Measurements from ENCODE around the gene RSPRY1. TPM values are rescaled to one million over a fixed set of nuclear protein-coding genes. Genes with fewer than 3 reads are reported as not detected.

Gene RSPRY1
- total and polyA plus RNA-seq, 5 donors from 2014 or later = 25.7 to 46.4 (median 31.7) TPM

DNA sequence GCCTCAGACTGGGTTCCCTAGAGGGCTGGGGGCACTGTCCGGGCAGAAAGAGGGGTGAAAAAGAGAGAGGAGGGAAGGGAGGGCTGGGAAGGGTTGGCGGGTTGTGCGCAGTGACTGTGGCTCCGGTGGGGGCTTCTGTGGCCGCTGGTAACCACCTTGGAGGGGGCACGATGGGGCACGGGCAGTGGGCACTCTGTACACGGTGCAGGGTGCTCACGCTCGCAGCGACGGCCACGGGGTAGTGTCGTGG is 97.8 kb downstream of the RSPRY1 start:
- Mint-ChIP-seq H3K4me3 (peak overlapping the region; percentile 58 to 77 (median 70)), H3K27me3 (peaks cover 67% of the 10 kb centered on the region), H3K27ac (no peak overlapping the region), H3K4me1 (peaks cover 0 to 10% (median 2%) of the 10 kb centered on the region in 4 donors), H3K9me3 (peaks cover 0 to 3% (median 0%) of the 10 kb centered on the region in 7 donors), H3K36me3 (no peaks in the 10 kb centered on the region)
- Histone ChIP-seq H3K4me3 (ENCODE audit: low read depth, low read length) (no peak overlapping the region), H3K36me3 (ENCODE audit: control insufficient read depth, insufficient read depth, low read length) (no peaks in the 10 kb centered on the region), H3K4me1 (ENCODE audit: control insufficient read depth, insufficient read depth, low read length, poor library complexity, severe bottlenecking) (peaks cover 15% of the 10 kb centered on the region), H3K27me3 (ENCODE audit: control insufficient read depth, insufficient read depth, low read length) (peaks cover 6% of the 10 kb centered on the region), H3K9me3 (ENCODE audit: control insufficient read depth in 2 of 2, low read length in 2 of 2) (no peaks in the 10 kb centered on the region), H3K27ac (ENCODE audit: insufficient read depth, low read length, poor library complexity, severe bottlenecking) (no peak overlapping the region)
- no peak for ATAC-seq (ENCODE audit: low read depth in 2 of 2)
- no peak for DNase-seq

DNA sequence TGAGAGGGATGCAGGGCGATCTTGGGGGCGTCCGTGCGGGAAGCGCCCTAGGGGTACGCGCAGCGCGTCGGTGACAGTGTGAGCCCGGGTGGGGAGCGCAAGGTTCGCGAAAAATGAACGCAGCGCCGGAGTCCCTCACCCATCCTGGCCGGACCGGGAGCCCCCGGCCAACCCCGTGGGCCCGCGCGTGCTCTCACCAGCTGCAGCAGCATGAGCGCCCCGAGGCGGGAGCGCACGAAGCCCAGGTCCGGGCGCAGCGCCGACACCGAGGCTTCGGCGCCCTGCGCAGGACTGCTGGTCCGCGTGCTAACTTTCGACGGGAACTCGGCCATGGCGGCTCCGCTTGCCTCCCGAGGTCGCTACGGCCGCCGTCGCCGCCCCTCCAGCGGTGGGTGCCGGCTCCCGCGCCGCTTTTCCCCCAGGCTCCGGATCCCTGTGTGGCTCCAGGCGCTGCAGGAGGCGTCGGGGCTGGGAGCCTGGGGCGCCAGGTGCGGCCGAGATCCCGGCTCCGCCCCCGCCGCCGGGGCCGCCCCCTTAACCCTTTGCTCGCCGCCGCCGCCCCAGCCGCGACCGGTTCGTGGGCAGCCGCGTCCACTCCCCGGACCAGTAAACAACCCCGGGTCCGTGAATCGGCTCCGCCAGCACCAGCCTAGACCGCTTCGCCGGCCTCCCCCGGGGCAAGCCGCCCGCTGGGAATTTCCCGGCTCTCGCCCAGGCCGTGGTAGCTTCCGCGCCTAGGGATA is 98.3 kb downstream of the RSPRY1 start, which contains the start of gene PLLP:
PLLP (minus strand) TSS at position 464 of the 743 bp plus-strand sequence; CDS start at position 332, 132 bp downstream.
- H3K9me3 ChIP-seq (ENCODE audit: control insufficient read depth in 2 of 2, low read length in 2 of 2) = no peaks in the 10 kb centered on the region
- H3K27ac ChIP-seq (ENCODE audit: insufficient read depth, low read length, poor library complexity, severe bottlenecking) = no peak within 1 kb of the TSS
- Mint-ChIP-seq H3K4me1 (peaks cover 0 to 10% (median 2%) of the 10 kb centered on the region in 4 donors), H3K27me3 (peaks cover 64% of the 10 kb centered on the region), H3K9me3 (peaks cover 0 to 3% (median 0%) of the 10 kb centered on the region in 7 donors), H3K36me3 (no peaks in the 10 kb centered on the region), H3K4me3 (peak within 1 kb of the TSS; percentile 58 to 77 (median 70)), H3K27ac (no peak within 1 kb of the TSS)
- no peaks in the 10 kb centered on the region for H3K36me3 ChIP-seq (ENCODE audit: control insufficient read depth, insufficient read depth, low read length)
- H3K27me3 ChIP-seq (ENCODE audit: control insufficient read depth, insufficient read depth, low read length) = peaks cover 6% of the 10 kb centered on the region
- H3K4me1 ChIP-seq (ENCODE audit: control insufficient read depth, insufficient read depth, low read length, poor library complexity, severe bottlenecking) = peaks cover 15% of the 10 kb centered on the region
- DNase-seq = peak; percentile 18 to 37 (median 28)
- ATAC-seq (ENCODE audit: low read depth in 2 of 2) = peak; percentile 38 to 46
- no peak within 1 kb of the TSS for H3K4me3 ChIP-seq (ENCODE audit: low read depth, low read length)

DNA sequence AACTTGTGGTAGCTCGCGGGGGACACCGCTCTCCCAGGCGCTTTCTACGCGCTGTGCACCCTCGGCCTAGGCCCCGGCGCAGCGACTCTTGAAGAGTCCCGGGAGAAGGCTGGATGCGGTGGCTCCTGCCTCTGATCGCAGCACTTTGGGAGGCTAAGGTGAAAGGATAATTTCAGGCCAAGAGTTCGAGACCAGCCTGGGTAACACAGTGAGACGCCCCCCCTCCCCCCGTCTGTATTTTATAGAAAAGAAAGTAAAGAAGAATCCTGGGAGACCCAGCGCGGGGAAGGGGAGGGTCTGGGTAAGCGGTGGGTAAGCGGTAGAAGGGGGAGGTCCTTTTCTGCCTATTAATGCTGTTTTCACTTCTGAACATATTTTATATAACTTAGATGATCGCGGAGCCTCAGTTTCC is 98.8 kb downstream of the RSPRY1 start:
- H3K4me3 Mint-ChIP-seq = peak overlapping the region in 3 of 4 donors; percentile 39 to 66 (median 65)
- H3K27me3 ChIP-seq (ENCODE audit: control insufficient read depth, insufficient read depth, low read length) = peaks cover 6% of the 10 kb centered on the region
- H3K27ac Mint-ChIP-seq = no peak overlapping the region
- H3K9me3 Mint-ChIP-seq = peaks cover 0 to 3% (median 0%) of the 10 kb centered on the region in 7 donors
- H3K4me3 ChIP-seq (ENCODE audit: low read depth, low read length) = no peak overlapping the region
- H3K4me1 Mint-ChIP-seq = peaks cover 0 to 10% (median 2%) of the 10 kb centered on the region in 4 donors
- peaks cover 15% of the 10 kb centered on the region for H3K4me1 ChIP-seq (ENCODE audit: control insufficient read depth, insufficient read depth, low read length, poor library complexity, severe bottlenecking)
- no peaks in the 10 kb centered on the region for H3K36me3 Mint-ChIP-seq
- no peak for ATAC-seq (ENCODE audit: low read depth in 2 of 2)
- no peaks in the 10 kb centered on the region for H3K36me3 ChIP-seq (ENCODE audit: control insufficient read depth, insufficient read depth, low read length)
- no peak for DNase-seq
- H3K27me3 Mint-ChIP-seq = peaks cover 58% of the 10 kb centered on the region
- H3K27ac ChIP-seq (ENCODE audit: insufficient read depth, low read length, poor library complexity, severe bottlenecking) = no peak overlapping the region
- H3K9me3 ChIP-seq (ENCODE audit: control insufficient read depth in 2 of 2, low read length in 2 of 2) = no peaks in the 10 kb centered on the region

DNA sequence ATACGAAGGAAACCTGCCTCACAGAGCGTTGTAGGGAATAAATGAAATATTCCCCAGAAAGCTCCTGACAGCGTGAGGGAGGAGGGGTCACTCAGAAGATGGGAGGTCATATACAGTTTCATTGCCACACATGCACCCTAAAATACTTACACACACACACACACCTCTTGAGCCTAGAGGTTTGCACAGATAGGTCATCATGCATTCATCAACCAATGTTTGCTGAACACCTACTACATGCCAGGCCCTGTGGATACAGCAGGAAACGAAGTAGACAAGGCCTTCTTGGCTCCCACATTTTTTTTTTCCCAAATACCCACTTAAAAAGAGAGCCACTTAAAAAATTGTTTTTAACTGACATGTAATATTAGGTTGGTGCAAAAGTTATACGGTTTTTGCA is 99.2 kb downstream of the RSPRY1 start:
- H3K4me3 Mint-ChIP-seq = peak overlapping the region in 2 of 4 donors; percentile 65 to 66
- no peaks in the 10 kb centered on the region for H3K36me3 Mint-ChIP-seq
- H3K27me3 Mint-ChIP-seq = peaks cover 54% of the 10 kb centered on the region
- Histone ChIP-seq H3K27ac (ENCODE audit: insufficient read depth, low read length, poor library complexity, severe bottlenecking) (no peak overlapping the region), H3K27me3 (ENCODE audit: control insufficient read depth, insufficient read depth, low read length) (peaks cover 6% of the 10 kb centered on the region), H3K9me3 (ENCODE audit: control insufficient read depth in 2 of 2, low read length in 2 of 2) (no peaks in the 10 kb centered on the region), H3K4me1 (ENCODE audit: control insufficient read depth, insufficient read depth, low read length, poor library complexity, severe bottlenecking) (peaks cover 15% of the 10 kb centered on the region), H3K4me3 (ENCODE audit: low read depth, low read length) (no peak overlapping the region), H3K36me3 (ENCODE audit: control insufficient read depth, insufficient read depth, low read length) (no peaks in the 10 kb centered on the region)
- DNase-seq (no peak), ATAC-seq (ENCODE audit: low read depth in 2 of 2) (no peak)
- peaks cover 0 to 3% (median 0%) of the 10 kb centered on the region in 7 donors for H3K9me3 Mint-ChIP-seq
- H3K27ac Mint-ChIP-seq = no peak overlapping the region
- H3K4me1 Mint-ChIP-seq = peaks cover 0 to 10% (median 2%) of the 10 kb centered on the region in 4 donors

DNA sequence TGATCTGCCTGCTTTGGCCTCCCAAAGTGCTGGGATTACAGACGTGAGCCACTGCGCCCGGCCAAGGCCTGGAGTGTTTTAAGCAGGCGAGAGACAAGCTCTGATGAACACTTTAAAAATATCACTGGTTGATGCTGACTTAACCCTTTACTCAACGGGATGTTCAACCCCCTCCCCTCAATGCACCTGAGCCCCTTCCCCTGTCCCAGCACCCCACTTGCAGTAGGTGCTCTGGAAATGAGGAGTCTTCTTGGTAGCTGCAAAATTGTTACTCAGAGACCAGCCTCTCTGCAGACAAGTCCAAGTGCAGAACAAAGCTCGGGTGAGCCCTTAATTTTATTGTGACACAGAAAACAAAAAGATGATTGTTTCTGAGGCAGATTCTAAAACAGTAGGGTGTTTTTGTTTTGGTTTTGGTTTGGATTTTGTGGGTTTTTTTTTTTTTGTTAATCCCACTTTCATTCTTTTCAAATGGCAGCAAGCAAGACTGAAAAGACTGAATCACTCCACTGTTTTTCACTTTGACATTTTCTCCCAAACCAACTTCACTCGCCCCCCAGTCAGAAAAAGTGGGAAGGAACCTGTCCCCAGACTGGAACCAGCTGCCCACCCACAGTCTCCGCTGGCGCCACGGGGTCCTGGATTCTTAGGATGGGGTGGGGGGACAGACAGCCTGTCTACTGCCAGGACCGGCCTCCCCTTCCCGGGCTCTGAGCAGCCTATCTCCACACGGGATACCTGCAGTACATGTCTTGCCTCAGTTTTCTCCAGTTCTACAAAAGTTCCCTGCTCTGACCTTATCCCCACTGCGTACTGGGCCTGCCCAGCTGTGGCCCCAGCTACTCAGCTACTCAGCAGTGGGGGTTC is 103.5 kb downstream of the RSPRY1 start:
- peaks cover 6% of the 10 kb centered on the region for H3K27me3 ChIP-seq (ENCODE audit: control insufficient read depth, insufficient read depth, low read length)
- peaks cover 7% of the 10 kb centered on the region for H3K4me1 ChIP-seq (ENCODE audit: control insufficient read depth, insufficient read depth, low read length, poor library complexity, severe bottlenecking)
- H3K4me1 Mint-ChIP-seq = peaks cover 0 to 6% (median 0%) of the 10 kb centered on the region in 4 donors
- no peak overlapping the region for H3K4me3 ChIP-seq (ENCODE audit: low read depth, low read length)
- no peaks in the 10 kb centered on the region for H3K36me3 Mint-ChIP-seq
- H3K4me3 Mint-ChIP-seq = no peak overlapping the region
- no peak overlapping the region for H3K27ac Mint-ChIP-seq
- no peaks in the 10 kb centered on the region for H3K36me3 ChIP-seq (ENCODE audit: control insufficient read depth, insufficient read depth, low read length)
- peaks cover 0 to 3% (median 0%) of the 10 kb centered on the region in 7 donors for H3K9me3 Mint-ChIP-seq
- ATAC-seq (ENCODE audit: low read depth in 2 of 2) (no peak), DNase-seq (no peak)
- H3K27ac ChIP-seq (ENCODE audit: insufficient read depth, low read length, poor library complexity, severe bottlenecking) = no peak overlapping the region
- no peaks in the 10 kb centered on the region for H3K9me3 ChIP-seq (ENCODE audit: control insufficient read depth in 2 of 2, low read length in 2 of 2)
- H3K27me3 Mint-ChIP-seq = peaks cover 31% of the 10 kb centered on the region

Other genes with a start within 250 kb of the RSPRY1 start
- not detected for gene CETP, start 224.4 kb upstream of the RSPRY1 start, total RNA-seq
- under 1 TPM in 1 of 4 donors, not detected in 3; 0.27 TPM for gene CETP, start 224.4 kb upstream of the RSPRY1 start, polyA plus RNA-seq
- 842 TPM for gene NLRC5, start 196.8 kb upstream of the RSPRY1 start, total RNA-seq
- 100 to 1,000 TPM in 1 of 4 donors, 10 to 100 TPM in 3; 75.3 to 112 (median 97.2) TPM for gene NLRC5, start 196.8 kb upstream of the RSPRY1 start, polyA plus RNA-seq
- gene CPNE2, start 93.7 kb upstream of the RSPRY1 start, total RNA-seq = 15.3 TPM
- 10 to 100 TPM; 31.7 to 54.7 (median 47.3) TPM for gene CPNE2, start 93.7 kb upstream of the RSPRY1 start, polyA plus RNA-seq
- 140 TPM for gene PSME3IP1, start 290 bp upstream of the RSPRY1 start, total RNA-seq
- gene PSME3IP1, start 290 bp upstream of the RSPRY1 start, polyA plus RNA-seq = 10 to 100 TPM; 68.1 to 81.5 (median 71.8) TPM
- gene ARL2BP, start 58.9 kb downstream of the RSPRY1 start, total RNA-seq = 26.9 TPM
- gene ARL2BP, start 58.9 kb downstream of the RSPRY1 start, polyA plus RNA-seq = 100 to 1,000 TPM; 102 to 121 (median 104) TPM
- not detected for gene PLLP, start 98.3 kb downstream of the RSPRY1 start, total RNA-seq
- gene PLLP, start 98.3 kb downstream of the RSPRY1 start, polyA plus RNA-seq = 1 to 10 TPM in 2 of 4 donors, under 1 TPM in 2; 0.46 to 1.3 (median 0.82) TPM
- not detected for gene CCL22, start 172.5 kb downstream of the RSPRY1 start, total RNA-seq
- not detected for gene CCL22, start 172.5 kb downstream of the RSPRY1 start, polyA plus RNA-seq
- 0.15 TPM for gene CX3CL1, start 186.2 kb downstream of the RSPRY1 start, total RNA-seq
- not detected for gene CX3CL1, start 186.2 kb downstream of the RSPRY1 start, polyA plus RNA-seq
- not detected for gene CCL17, start 218.4 kb downstream of the RSPRY1 start, total RNA-seq
- gene CCL17, start 218.4 kb downstream of the RSPRY1 start, polyA plus RNA-seq = not detected

All from CD4-positive, CD25-positive, alpha-beta regulatory T cell (primary cell).